Endothelial cell of umbilical vein (primary cell): ENCODE measurements around the gene INPP4B. TPM values are rescaled to one million over a fixed set of nuclear protein-coding genes. Genes with fewer than 3 reads are reported as not detected.

Experiments
- BruUV-seq: library from RNA; stranded (reverse); fragments of 400-500 nt; replicated peaks from 2 replicates; lab custom pipeline; 2021; lab: Mats Ljungman, UMichigan
- CTCF ChIA-PET: fragments of 300-600, 350-600 bp; sonication (Branson Sonifier 250); formaldehyde crosslinking; loops from one replicate; lab custom pipeline; 2021; ENCODE audit warnings: antibody characterized with exemption, inconsistent platforms; lab: Charles Lee
- POLR2A ChIA-PET: fragments of 300-600, 350-600 bp; sonication (Branson Sonifier 250); formaldehyde crosslinking; loops from one replicate; lab custom pipeline; 2021; ENCODE audit warnings: antibody characterized with exemption, inconsistent platforms; lab: Charles Lee
- DNase-seq: peaks from one replicate; pipeline ENCODE4 v3.0.0-alpha.2; 2011; ENCODE audit warnings: low read depth, low spot score
- FAIRE-seq: peaks from 2 replicates; lab custom pipeline; 2011; peaks lifted over from hg19 to GRCh38; lab: Jason Lieb, UNC
- H2AFZ ChIP-seq: 2 replicates; pipeline ENCODE4 v1.6.0; 2012; ENCODE audit warnings: low read depth, low read length, control low read depth, inconsistent platforms
- H3K27ac ChIP-seq: 2 replicates; pipeline ENCODE4 v1.5.1; 2011; ENCODE audit warnings: low read depth, mild to moderate bottlenecking, control low read depth, low read length, moderate library complexity; ENCODE audit not compliant: insufficient read depth
- H3K27me3 ChIP-seq, 2 experiments: 2 replicates each; pipeline versions ENCODE4 v1.6.0 to v1.6.1; 2011; ENCODE audit warnings: low read length in 2 of 2, mixed read lengths in 1 of 2; ENCODE audit not compliant: control insufficient read depth in 2 of 2, insufficient read depth in 2 of 2
- H3K36me3 ChIP-seq, 2 experiments: 2 replicates in 1 of 2; 3 replicates in 1 of 2; pipeline ENCODE4 v1.5.1; 2011; ENCODE audit warnings: low read length in 2 of 2, mild to moderate bottlenecking in 1 of 2, moderate library complexity in 1 of 2; ENCODE audit not compliant: control insufficient read depth in 2 of 2, insufficient read depth in 2 of 2; ENCODE audit errors: extremely low read depth in 1 of 2
- H3K4me1 ChIP-seq: 3 replicates; pipeline ENCODE4 v1.5.1; 2011; ENCODE audit warnings: mild to moderate bottlenecking, low read length; ENCODE audit not compliant: control insufficient read depth, insufficient read depth; ENCODE audit errors: extremely low read depth
- H3K4me2 ChIP-seq: 2 replicates; pipeline ENCODE4 v1.6.1; 2011; ENCODE audit warnings: low read length, control low read depth, mixed read lengths; ENCODE audit not compliant: insufficient read depth
- H3K4me3 ChIP-seq, 3 experiments: fragments of 200-600 bp in 1 of 3; sonication (generic), shearing (Covaris generic) in 1 of 3; replicated peaks in 1 of 3; 2 replicates each; pipeline ENCODE4 v1.5.1; 2011 to 2016; ENCODE audit warnings: control low read depth in 3 of 3, low read length in 3 of 3, mild to moderate bottlenecking in 2 of 3, inconsistent platforms in 1 of 3, low read depth in 1 of 3, moderate library complexity in 1 of 3; ENCODE audit not compliant: insufficient read depth in 1 of 3
- H3K79me2 ChIP-seq: 2 replicates; pipeline ENCODE4 v1.6.0; 2012; ENCODE audit warnings: low read length, inconsistent platforms; ENCODE audit not compliant: control insufficient read depth, insufficient read depth
- H3K9ac ChIP-seq: replicated peaks from 2 replicates; pipeline ENCODE3; 2011; ENCODE audit warnings: low read length, control low read depth; ENCODE audit not compliant: insufficient read depth; ENCODE audit errors: extremely low read depth
- H3K9me1 ChIP-seq: replicated peaks from 3 replicates; pipeline ENCODE4 v1.6.0; 2011; ENCODE audit warnings: mild to moderate bottlenecking, low read length; ENCODE audit not compliant: control insufficient read depth, insufficient read depth; ENCODE audit errors: extremely low read depth
- H3K9me3 ChIP-seq: replicated peaks from 2 replicates; pipeline ENCODE4 v1.5.1; 2012; ENCODE audit warnings: low read length, inconsistent platforms; ENCODE audit not compliant: control insufficient read depth, insufficient read depth
- H4K20me1 ChIP-seq: replicated peaks from 2 replicates; pipeline ENCODE3; 2011; ENCODE audit warnings: mild to moderate bottlenecking, low read length; ENCODE audit not compliant: control insufficient read depth, insufficient read depth; ENCODE audit errors: extremely low read depth
- CTCF ChIP-seq, 2 donors: IDR thresholded peaks; 1 replicate in 1 of 2; 2 replicates in 1 of 2; pipeline ENCODE4 v1.5.1; 2011; ENCODE audit warnings: low read length in 2 of 2, mild to moderate bottlenecking in 2 of 2, moderate library complexity in 2 of 2, control low read depth in 1 of 2, inconsistent platforms in 1 of 2, low read depth in 1 of 2; ENCODE audit not compliant: insufficient read depth in 1 of 2; ENCODE audit errors: extremely low read depth in 1 of 2
- EZH2 ChIP-seq: IDR thresholded peaks from 2 replicates; pipeline ENCODE4 v1.6.1; 2012; ENCODE audit warnings: borderline replicate concordance, low read depth, mild to moderate bottlenecking, moderate library complexity, low read length, inconsistent platforms; ENCODE audit not compliant: severe bottlenecking
- FOS ChIP-seq: IDR thresholded peaks from 2 replicates; pipeline ENCODE4 v1.6.1; 2011; ENCODE audit warnings: mild to moderate bottlenecking, low read length, moderate library complexity, borderline replicate concordance; ENCODE audit not compliant: insufficient read depth
- GATA2 ChIP-seq: IDR thresholded peaks from 2 replicates; pipeline ENCODE4 v1.7.0; 2011; ENCODE audit warnings: low read depth, mild to moderate bottlenecking, moderate library complexity, mixed read lengths, low read length; ENCODE audit not compliant: insufficient read length, insufficient read depth
- JUN ChIP-seq: IDR thresholded peaks from 2 replicates; pipeline ENCODE4 v1.6.1; 2011; ENCODE audit warnings: borderline replicate concordance, low read depth; ENCODE audit not compliant: insufficient read length, insufficient read depth
- MAX ChIP-seq: IDR thresholded peaks from 2 replicates; pipeline ENCODE4 v1.6.1; 2011; ENCODE audit not compliant: insufficient read depth, insufficient read length
- MYC ChIP-seq: IDR thresholded peaks from one replicate; pipeline ENCODE4 v1.6.1; 2011; ENCODE audit warnings: mild to moderate bottlenecking, low read depth, low read length
- POLR2A ChIP-seq: IDR thresholded peaks from 2 replicates; pipeline ENCODE4 v1.6.1; 2012; ENCODE audit warnings: low read depth, mild to moderate bottlenecking, control low read depth, low read length
- POLR2AphosphoS5 ChIP-seq: IDR thresholded peaks from 2 replicates; pipeline ENCODE4 v1.6.1; 2012; ENCODE audit warnings: low read depth, mild to moderate bottlenecking, control low read depth, low read length, moderate library complexity; ENCODE audit not compliant: insufficient read depth
- dilution Hi-C: fragments of 300-500 bp; cut with MboI; formaldehyde crosslinking; loops from one replicate; pipeline ENCODE4 v1.15.0; 2019; ENCODE audit warnings: low sequenced_read_pairs; ENCODE audit not compliant: extremely low pct_ligation_motif_present
- intact Hi-C: fragments of 100-400 bp; cut with micrococcal nuclease; formaldehyde crosslinking; loops from one replicate; pipeline ENCODE4 v1.10.0; 2022
- polyA plus RNA-seq, 4 experiments: library from polyadenylated mRNA; depleted of rRNA in 3 of 4; stranded (reverse) in 3 of 4; unstranded in 1 of 4; fragments of >200 nt; gene quantifications; 2 replicates each; pipeline versions ENCODE4 v1.2.1 to v1.2.3, GENCODE V29; 2011 to 2012; ENCODE audit warnings: missing spikeins in 1 of 4
- total RNA-seq: library from RNA; stranded (reverse); gene quantifications from 2 replicates; pipeline ENCODE4 v1.2.3, GENCODE V29; 2021

Gene INPP4B
- total and polyA plus RNA-seq, 2 donors (not counting 3 experiments of a cell fraction or from before 2014, with no cell fraction given), result 0.41 to 3.1 TPM

GRCh38 chr4:142168181-142168580 is 677.9 kb downstream of the INPP4B start:
- DNase-seq (no peak), FAIRE-seq (no peak)
- Histone ChIP-seq H3K27me3 (no peaks in the 10 kb centered on the region), H3K79me2 (no peaks in the 10 kb centered on the region), H3K4me1 (no peaks in the 10 kb centered on the region), H4K20me1 (no peaks in the 10 kb centered on the region), H2AFZ (no peak overlapping the region), H3K36me3 (no peaks in the 10 kb centered on the region), H3K4me2 (no peak overlapping the region), H3K4me3 (no peak overlapping the region), H3K9me1 (no peaks in the 10 kb centered on the region), H3K9me3 (no peaks in the 10 kb centered on the region), H3K9ac (no peak overlapping the region), H3K27ac (no peak overlapping the region)
- TF ChIP-seq CTCF (IDR thresholded peaks at IDR 0.05; ENCODE audit: extremely low read depth in 1 of 2, insufficient read depth in 1 of 2, low read depth in 1 of 2, low read length in 2 of 2) (no peak), JUN (no peak), POLR2AphosphoS5 (no peak), MAX (no peak), FOS (no peak), MYC (no peak), GATA2 (no peak), POLR2A (no peak), EZH2 (no peak)
- ChIA-PET POLR2A (no interaction called here), CTCF (no interaction called here)
- intact Hi-C loops (no loop called here), dilution Hi-C loops (no loop called here)
- no TSS peak for BruUV-seq
